Activated CD4-positive, CD25-positive, alpha-beta regulatory T cell (primary cell): ENCODE measurements around the gene AP3B1.
"Not testable (repeated sequence)": the region's sequence is repeated elsewhere in the genome, so short reads cannot be mapped to it uniquely, and the experiment has no call there.

Source experiments
- DNase-seq, 4 experiments: peaks; one replicate each; lab custom pipeline; 2025; lab: John Stamatoyannopoulos, UW

The AP3B1 gene

GRCh38 chr5:78243091-78243490 is 51.4 kb downstream of the AP3B1 start:
- DNase-seq = no peak

DNA sequence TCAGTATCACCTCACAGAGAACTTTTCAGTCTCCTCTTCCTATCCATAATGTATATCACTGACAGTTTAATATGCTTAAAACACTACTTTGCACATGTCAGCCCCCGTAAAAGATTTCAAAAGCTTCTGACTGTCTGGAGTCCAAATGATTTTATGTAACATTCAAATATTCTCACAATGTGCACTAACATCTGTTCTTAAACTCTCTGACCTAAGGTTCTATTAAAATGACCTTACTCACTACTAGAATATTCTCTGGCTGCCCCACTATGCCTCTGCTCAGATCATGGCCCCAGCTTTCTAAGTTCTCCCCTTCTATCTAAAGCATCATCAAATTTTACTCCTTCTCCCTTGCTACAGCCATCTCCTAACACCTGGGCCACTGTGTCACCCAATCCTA is 52.5 kb downstream of the AP3B1 start:
- no peak for DNase-seq

DNA sequence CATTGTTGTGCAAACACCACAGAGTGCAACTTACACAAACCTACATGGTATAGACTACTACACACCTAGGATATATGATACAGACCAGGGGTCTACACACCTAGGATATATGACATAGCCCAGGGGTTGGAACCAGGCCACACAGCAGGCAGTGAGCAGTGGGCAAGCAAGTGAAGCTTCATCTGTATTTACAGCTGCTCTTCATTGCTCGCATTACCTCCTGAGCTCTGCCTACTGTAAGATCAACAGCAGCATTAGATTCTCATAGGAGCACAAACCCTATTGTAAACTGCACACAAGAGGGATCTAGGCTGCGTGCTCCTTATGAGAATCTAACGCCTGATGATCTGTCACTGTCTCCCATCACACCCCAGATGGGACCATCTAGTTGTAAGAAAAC is 56.6 kb downstream of the AP3B1 start:
- no peak for DNase-seq

- DNase-seq = no peak
Observed at GRCh38 chr5:78236046-78236445, 58.5 kb downstream of the AP3B1 start.

- no peak for DNase-seq
Observed at GRCh38 chr5:78235289-78235688, 59.2 kb downstream of the AP3B1 start.

GRCh38 chr5:78234804-78235203 is 59.7 kb downstream of the AP3B1 start:
- no peak for DNase-seq

- DNase-seq = no peak
Observed at GRCh38 chr5:78232163-78232562, 62.3 kb downstream of the AP3B1 start.

DNA sequence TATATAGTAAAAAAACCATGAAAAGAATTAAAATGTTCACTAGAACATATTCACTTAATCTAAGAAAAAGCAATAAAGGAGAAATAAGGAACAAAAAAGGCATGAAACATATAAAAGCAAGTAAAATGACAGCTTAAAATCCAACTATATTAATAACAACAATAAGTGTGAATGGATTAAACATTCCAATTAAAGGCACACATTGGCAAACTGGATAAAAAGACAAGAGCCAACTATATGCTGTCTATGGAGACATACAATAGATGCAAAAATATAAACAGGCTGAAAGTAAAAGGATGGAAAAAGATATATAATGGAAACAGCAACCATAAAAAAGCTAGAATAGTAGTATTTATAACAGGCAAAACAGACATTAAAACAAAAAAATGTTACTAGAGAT is 70.1 kb downstream of the AP3B1 start:
- DNase-seq = no peak

DNA sequence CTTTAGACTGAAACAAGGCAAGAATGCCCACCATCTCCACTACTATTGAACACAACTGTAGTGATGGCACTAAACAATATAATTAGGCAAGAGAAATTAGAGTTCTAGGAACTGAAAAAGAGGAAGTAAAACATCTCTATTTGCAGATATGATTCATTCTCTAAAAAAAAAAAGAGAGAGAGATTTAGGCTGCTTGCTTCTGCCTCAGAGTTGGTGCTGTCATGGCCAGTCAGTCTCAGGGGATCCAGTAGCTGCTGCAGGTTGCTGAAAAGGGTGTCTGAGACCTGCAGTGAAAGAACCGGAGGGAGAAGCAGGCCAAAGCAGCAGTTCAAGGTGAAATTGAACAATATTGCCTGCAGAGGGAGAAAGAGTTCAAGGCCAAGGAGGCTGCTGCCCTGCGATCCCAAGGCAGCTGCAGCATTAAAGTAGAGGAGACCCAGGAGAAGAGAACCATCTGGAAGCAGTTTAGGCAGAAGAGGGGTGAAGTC is 72.5 kb downstream of the AP3B1 start:
- DNase-seq = no peak

GRCh38 chr5:78221467-78221866 is 73.0 kb downstream of the AP3B1 start:
- no peak for DNase-seq

- DNase-seq = no peak
Observed at GRCh38 chr5:78215972-78216371, 78.5 kb downstream of the AP3B1 start.

DNA sequence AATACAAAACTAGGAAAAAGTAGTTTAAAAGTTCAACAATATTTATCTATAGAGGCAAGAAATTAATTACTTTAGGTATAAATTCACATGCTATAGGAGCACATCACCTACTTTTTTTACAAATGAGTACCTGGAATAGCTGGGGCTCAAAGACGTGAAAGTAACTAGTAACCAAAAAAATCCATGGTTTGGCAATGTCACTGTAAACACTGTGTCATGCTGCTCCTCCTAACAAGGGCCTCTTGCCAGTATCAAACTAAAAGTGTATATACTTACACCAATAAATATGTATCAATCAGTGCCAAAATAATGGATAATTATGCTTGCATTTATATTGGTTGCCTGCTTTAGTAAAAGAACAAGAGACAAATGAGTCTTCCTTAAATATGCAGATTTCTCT is 78.9 kb downstream of the AP3B1 start:
- DNase-seq = no peak

GRCh38 chr5:78213799-78214198 is 80.7 kb downstream of the AP3B1 start:
- no peak for DNase-seq

- no peak for DNase-seq
Observed at GRCh38 chr5:78211052-78211451, 83.4 kb downstream of the AP3B1 start.

GRCh38 chr5:78204241-78204640 is 90.3 kb downstream of the AP3B1 start:
- no peak for DNase-seq

DNA sequence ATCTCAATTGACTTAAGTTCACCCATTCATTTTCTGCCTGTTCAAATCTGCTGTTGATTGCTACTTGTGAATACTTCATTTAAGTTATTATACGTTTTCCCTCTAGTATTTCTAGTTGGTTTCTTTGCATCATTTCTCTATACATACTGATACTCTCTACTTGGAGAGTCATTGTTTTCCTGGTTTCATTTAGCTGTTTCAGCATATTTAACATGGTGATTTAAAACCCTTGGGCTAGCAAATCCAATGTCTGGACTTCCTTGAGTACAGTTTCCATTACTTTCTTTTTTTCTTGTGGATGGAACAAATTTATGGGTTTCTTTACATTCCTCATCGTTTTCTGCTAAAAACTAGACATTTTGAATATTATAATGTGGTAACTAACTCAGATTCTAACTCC is 90.7 kb downstream of the AP3B1 start:
- DNase-seq = no peak

DNA sequence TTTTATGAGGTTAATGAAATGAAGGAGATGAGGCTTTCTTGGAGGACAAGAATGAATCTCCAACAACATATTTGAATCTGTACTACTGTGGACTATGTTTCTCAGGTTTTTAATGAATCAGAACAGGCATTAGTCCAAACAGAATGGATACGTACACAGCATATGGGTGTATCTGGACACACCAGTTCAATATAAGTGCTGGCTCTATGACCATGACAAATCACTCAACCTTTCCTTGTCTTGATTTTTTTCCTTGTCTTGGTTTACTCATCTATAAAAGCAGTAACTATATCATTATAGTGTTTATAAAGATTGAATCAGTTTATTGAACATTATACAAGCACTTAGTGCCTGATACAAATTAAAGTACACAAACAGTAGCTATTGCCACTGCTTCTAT is 104.1 kb downstream of the AP3B1 start:
- DNase-seq = no peak

- not testable (repeated sequence) for DNase-seq
Observed at GRCh38 chr5:78188681-78189080, 105.8 kb downstream of the AP3B1 start.

DNA sequence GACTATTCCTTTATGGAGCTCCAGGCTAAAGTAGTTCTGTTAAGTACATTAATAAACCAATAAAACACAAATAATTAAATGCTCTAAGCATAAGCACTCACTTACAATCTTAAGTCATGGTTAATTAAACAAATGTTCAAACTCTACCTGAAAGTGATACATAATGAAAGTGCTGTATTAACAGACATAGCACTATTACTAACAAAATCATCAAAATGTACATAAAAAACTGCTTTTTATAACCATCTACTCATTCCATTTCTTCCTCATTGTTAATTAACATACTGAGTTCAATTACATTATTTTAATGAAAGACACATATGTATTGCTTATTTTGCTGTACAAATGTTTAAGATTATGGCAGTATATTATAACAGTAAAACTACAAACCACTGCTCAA is 107.3 kb downstream of the AP3B1 start:
- DNase-seq = no peak

DNA sequence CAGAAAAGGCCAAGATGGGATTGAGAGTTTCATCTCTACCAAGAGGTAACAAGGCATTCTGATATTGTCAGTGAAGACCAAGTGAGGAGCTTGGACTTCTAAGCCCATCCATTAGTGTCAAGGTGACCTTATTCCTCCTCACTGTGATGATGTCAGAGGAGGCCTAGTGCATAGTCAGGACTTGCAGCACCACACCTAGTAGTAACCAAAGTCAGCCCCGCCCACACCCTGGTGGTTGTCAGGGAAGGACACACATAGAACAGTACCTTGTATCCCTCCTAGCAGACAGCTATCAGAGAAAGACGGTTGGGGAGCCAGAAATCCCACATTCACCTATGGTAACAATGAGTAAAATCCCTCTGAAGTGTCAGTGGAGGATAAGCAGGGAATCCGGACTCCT is 111.7 kb downstream of the AP3B1 start:
- DNase-seq = no peak

DNA sequence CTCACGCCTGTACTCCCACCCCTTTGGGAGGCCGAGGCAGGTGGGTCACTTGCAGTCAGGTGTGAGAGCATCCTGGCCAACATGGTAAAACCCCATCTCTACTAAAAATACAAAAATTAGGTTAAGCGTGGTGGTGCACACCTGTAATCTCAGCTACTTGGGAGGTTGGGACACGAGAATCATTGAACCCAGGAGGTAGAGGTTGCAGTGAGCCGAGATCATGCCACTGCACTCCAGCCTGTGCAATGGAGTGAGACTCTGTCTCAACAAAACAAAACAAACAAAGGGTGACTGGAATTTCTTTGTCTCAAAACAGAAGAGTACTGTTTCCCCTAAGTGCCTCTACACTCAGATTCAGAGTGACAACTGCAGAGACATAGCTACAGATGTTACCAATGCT is 116.1 kb downstream of the AP3B1 start:
- no peak for DNase-seq

DNA sequence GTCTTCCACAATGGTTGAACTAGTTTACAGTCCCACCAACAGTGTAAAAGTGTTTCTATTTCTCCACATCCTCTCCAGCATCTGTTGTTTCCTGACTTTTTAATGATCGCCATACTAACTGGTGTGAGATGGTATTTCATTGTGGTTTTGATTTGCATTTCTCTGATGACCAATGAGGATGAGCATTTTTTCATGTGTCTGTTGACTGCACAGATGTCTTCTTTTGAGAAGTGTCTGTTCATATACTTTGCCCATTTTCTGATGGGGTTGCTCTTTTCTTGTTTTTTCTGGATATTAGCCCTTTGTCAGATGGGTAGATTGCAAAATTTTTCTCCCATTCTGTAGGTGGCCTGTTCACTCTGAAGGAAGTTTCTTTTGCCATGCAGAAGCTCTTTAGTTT is 124.2 kb downstream of the AP3B1 start:
- not testable (repeated sequence) for DNase-seq

DNA sequence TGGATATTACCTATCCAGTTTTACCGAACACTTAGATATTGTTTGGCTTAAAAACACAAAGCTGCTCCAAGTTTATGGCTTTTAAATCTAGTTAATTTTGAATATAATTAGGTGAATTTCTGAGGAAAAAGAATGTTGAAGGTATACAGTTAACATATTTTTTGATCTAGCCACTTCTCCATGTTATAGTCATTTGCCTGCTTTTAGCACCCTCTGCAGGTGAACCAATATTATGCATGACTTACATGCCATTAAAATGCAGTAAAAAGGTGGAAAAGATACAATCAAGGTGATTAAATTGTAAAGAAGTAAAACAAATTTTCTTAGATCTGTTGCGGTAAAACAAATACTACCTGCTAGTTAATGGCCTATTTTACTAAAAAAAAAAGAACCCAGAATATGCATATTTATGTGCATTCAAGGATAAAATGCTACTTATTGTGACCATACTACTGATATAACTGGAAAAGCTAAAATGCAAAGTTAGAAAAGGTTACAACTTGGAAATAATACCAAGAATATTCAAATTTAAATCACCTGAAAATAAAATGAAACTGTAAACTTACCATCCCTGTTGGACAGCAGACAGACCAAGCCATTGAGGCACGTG is 132.1 kb downstream of the AP3B1 start:
- DNase-seq = no peak

DNA sequence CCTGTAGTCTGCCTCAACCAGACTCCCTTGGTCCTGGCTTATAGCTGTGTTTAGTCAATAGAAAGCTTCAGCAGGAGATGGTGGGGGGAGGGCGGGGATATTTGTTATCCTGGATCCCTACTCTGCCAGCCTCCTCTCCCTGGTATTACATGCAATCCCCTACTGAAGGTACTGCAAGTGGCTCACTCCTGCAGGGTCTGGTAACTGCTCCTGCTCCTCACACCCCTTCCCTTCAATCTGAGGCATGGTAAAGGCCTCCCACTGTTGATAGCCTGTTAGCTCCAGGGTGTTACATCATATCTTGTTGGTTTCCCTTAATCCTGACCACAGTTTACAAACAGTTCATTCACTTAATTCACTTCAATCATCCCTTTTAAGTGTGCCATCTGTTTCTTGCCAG is 137.5 kb downstream of the AP3B1 start:
- no peak for DNase-seq
